ENCODE results near the gene KRTAP6-3.

- TF ChIP-seq EZH2 (IDR thresholded peaks at IDR 0.05; ENCODE audit: borderline replicate concordance, low read depth, low read length) = no peak
- no peak for TF ChIP-seq RFX5 (IDR thresholded peaks at IDR 0.05; ENCODE audit: low read depth, low read length)
- TF ChIP-seq CTCF (IDR thresholded peaks at IDR 0.05 in 2 of 3, conservative IDR thresholded peaks at IDR 0.05 in 1 of 3; ENCODE audit: insufficient read depth in 2 of 3, low read depth in 1 of 3, low read length in 3 of 3) = no peak
- no peak for TF ChIP-seq ZNF174 (CRISPR knock-in tag; IDR thresholded peaks at IDR 0.05)
- no peak for TF ChIP-seq SIN3A (IDR thresholded peaks at IDR 0.05; ENCODE audit: borderline replicate concordance in 2 of 2, control insufficient read depth in 1 of 2, low read depth in 2 of 2, low read length in 2 of 2)
- no peak for TF ChIP-seq MYBL2 (IDR thresholded peaks at IDR 0.05; ENCODE audit: low read depth)
- no peak for TF ChIP-seq MYBL2 (CRISPR knock-in tag; IDR thresholded peaks at IDR 0.05; ENCODE audit: borderline replicate concordance)
- no peak for TF ChIP-seq ZNF217 (CRISPR knock-in tag; IDR thresholded peaks at IDR 0.05)
- TF ChIP-seq THRA (IDR thresholded peaks at IDR 0.05) = no peak
- no peak for TF ChIP-seq GTF2F1 (IDR thresholded peaks at IDR 0.05; ENCODE audit: low read depth, low read length)
Observed at GRCh38 chr21:30555095-30555494, 37.1 kb upstream of the KRTAP6-3 start.
